Neural cell (in vitro differentiated cells): ENCODE data around the gene BAG5. TPM values are rescaled to one million over a fixed set of nuclear protein-coding genes. Genes with fewer than 3 reads are reported as not detected.

ENCODE experiments used
- H2AFZ ChIP-seq: fragments of 200-600, 300-800 bp; sonication (generic), shearing (Covaris generic); 2 replicates; pipeline ENCODE4 v1.6.0; 2014; ENCODE audit warnings: low read depth, mild to moderate bottlenecking, antibody characterized with exemption, low read length, moderate library complexity
- H3F3A ChIP-seq: fragments of 200-600 bp; shearing (Covaris generic); 2 replicates; pipeline ENCODE4 v1.6.1; 2016; ENCODE audit warnings: mild to moderate bottlenecking, moderate library complexity, mixed read lengths, antibody characterized with exemption, low read length; ENCODE audit not compliant: insufficient read depth, poor library complexity, severe bottlenecking
- H3K27ac ChIP-seq: fragments of 200-600, 300-800 bp; sonication (generic), shearing (Covaris generic); 2 replicates; pipeline ENCODE4 v1.5.1; 2014; ENCODE audit warnings: mild to moderate bottlenecking, low read length, moderate library complexity
- H3K27me3 ChIP-seq: fragments of 300-800, 200-600 bp; sonication (generic), shearing (Covaris generic); 2 replicates; pipeline ENCODE4 v1.6.0; 2014; ENCODE audit warnings: mild to moderate bottlenecking, low read depth, low read length, moderate library complexity; ENCODE audit not compliant: insufficient read depth
- H3K36me3 ChIP-seq: fragments of 300-800, 200-600 bp; sonication (generic), shearing (Covaris generic); 2 replicates; pipeline ENCODE4 v1.5.1; 2014; ENCODE audit warnings: mild to moderate bottlenecking, antibody characterized with exemption, low read length, moderate library complexity; ENCODE audit not compliant: insufficient read depth
- H3K4me2 ChIP-seq: fragments of 300-800, 200-600 bp; sonication (generic), shearing (Covaris generic); 2 replicates; pipeline ENCODE4 v1.6.0; 2014; ENCODE audit warnings: mild to moderate bottlenecking, low read length
- H3K4me3 ChIP-seq: fragments of 300-800, 200-600 bp; sonication (generic), shearing (Covaris generic); 2 replicates; pipeline ENCODE4 v1.5.1; 2014; ENCODE audit warnings: mild to moderate bottlenecking, low read length, moderate library complexity
- H3K79me2 ChIP-seq: fragments of 200-600 bp; shearing (Covaris generic); replicated peaks from 2 replicates; pipeline ENCODE4 v1.6.0; 2014; ENCODE audit warnings: mild to moderate bottlenecking, low read length, moderate library complexity; ENCODE audit not compliant: insufficient read depth
- H3K9ac ChIP-seq: fragments of 300-800, 200-600 bp; sonication (generic), shearing (Covaris generic); 2 replicates; pipeline ENCODE4 v1.6.1; 2016; ENCODE audit warnings: mild to moderate bottlenecking, low read length, mixed read lengths
- H3K9me2 ChIP-seq: fragments of 200-600 bp; shearing (Covaris generic); 2 replicates; pipeline ENCODE4 v1.6.1; 2016; ENCODE audit warnings: mild to moderate bottlenecking, low read length, mixed read lengths; ENCODE audit not compliant: insufficient read depth
- H3K9me3 ChIP-seq: fragments of 200-600, 300-800 bp; sonication (generic), shearing (Covaris generic); 2 replicates; pipeline ENCODE4 v1.6.1; 2016; ENCODE audit warnings: mild to moderate bottlenecking, mixed run types, low read length, moderate library complexity, mixed read lengths
- H4K20me1 ChIP-seq: fragments of 200-600 bp; shearing (Covaris generic); 2 replicates; pipeline ENCODE4 v1.6.1; 2016; ENCODE audit warnings: mild to moderate bottlenecking, mixed run types; ENCODE audit not compliant: insufficient read depth
- EP300 ChIP-seq: fragments of 450-650 bp; conservative IDR thresholded peaks from 2 replicates; pipeline ENCODE4 v1.6.1; 2014; ENCODE audit warnings: antibody characterized with exemption, mild to moderate bottlenecking, moderate library complexity; ENCODE audit not compliant: poor library complexity, severe bottlenecking
- EZH2 ChIP-seq: fragments of 200-600, 300-800 bp; shearing (Covaris generic), sonication (generic); IDR thresholded peaks from 2 replicates; pipeline ENCODE4 v1.6.1; 2014; ENCODE audit warnings: antibody characterized with exemption, low read length, borderline replicate concordance, mild to moderate bottlenecking; ENCODE audit not compliant: insufficient read depth, poor library complexity, severe bottlenecking
- MXI1 ChIP-seq: fragments of 450-650 bp; conservative IDR thresholded peaks from 2 replicates; pipeline ENCODE4 v1.6.1; 2014; ENCODE audit warnings: antibody characterized with exemption, mild to moderate bottlenecking; ENCODE audit not compliant: poor library complexity, severe bottlenecking
- POLR2AphosphoS5 ChIP-seq: IDR thresholded peaks from 2 replicates; pipeline ENCODE4 v1.6.1; 2012
- RAD21 ChIP-seq: fragments of 450-650 bp; conservative IDR thresholded peaks from 2 replicates; pipeline ENCODE4 v1.6.1; 2014; ENCODE audit warnings: antibody characterized with exemption, mild to moderate bottlenecking, moderate library complexity
- SMC3 ChIP-seq: fragments of 450-650 bp; conservative IDR thresholded peaks from 2 replicates; pipeline ENCODE4 v1.6.1; 2014; ENCODE audit warnings: antibody characterized with exemption, mild to moderate bottlenecking, moderate library complexity; ENCODE audit not compliant: poor library complexity
- TAF1 ChIP-seq: IDR thresholded peaks from 2 replicates; pipeline ENCODE4 v1.6.1; 2012; ENCODE audit warnings: low read depth
- polyA plus RNA-seq: library from polyadenylated mRNA; depleted of rRNA; stranded (reverse); fragments of >200 nt; gene quantifications from 2 replicates; pipeline ENCODE4 v1.2.3, GENCODE V29; 2014
- TF ChIP-seq, protein P1 (sequence below): IDR thresholded peaks from 2 replicates; pipeline ENCODE4 v1.6.1; 2012; ENCODE audit warnings: borderline replicate concordance
- TF ChIP-seq, protein P2 (sequence below): fragments of 450-650 bp; IDR thresholded peaks from 2 replicates; pipeline ENCODE4 v1.5.1; 2014; ENCODE audit warnings: antibody characterized with exemption, mild to moderate bottlenecking, moderate library complexity; ENCODE audit not compliant: poor library complexity, severe bottlenecking

Gene BAG5
- polyA plus RNA-seq, 1 donor from 2014 or later = 25.5 TPM

- Histone ChIP-seq H3K9me2 (no peaks in the 10 kb centered on the region), H3K9ac (no peak overlapping the region), H3K9me3 (no peaks in the 10 kb centered on the region), H3K27ac (no peak overlapping the region), H3K4me2 (no peak overlapping the region), H2AFZ (no peak overlapping the region), H3K4me3 (no peak overlapping the region), H3K79me2 (no peaks in the 10 kb centered on the region), H3K27me3 (no peaks in the 10 kb centered on the region), H4K20me1 (no peaks in the 10 kb centered on the region), H3F3A (no peaks in the 10 kb centered on the region), H3K36me3 (no peaks in the 10 kb centered on the region)
- TF ChIP-seq, protein P1, sequence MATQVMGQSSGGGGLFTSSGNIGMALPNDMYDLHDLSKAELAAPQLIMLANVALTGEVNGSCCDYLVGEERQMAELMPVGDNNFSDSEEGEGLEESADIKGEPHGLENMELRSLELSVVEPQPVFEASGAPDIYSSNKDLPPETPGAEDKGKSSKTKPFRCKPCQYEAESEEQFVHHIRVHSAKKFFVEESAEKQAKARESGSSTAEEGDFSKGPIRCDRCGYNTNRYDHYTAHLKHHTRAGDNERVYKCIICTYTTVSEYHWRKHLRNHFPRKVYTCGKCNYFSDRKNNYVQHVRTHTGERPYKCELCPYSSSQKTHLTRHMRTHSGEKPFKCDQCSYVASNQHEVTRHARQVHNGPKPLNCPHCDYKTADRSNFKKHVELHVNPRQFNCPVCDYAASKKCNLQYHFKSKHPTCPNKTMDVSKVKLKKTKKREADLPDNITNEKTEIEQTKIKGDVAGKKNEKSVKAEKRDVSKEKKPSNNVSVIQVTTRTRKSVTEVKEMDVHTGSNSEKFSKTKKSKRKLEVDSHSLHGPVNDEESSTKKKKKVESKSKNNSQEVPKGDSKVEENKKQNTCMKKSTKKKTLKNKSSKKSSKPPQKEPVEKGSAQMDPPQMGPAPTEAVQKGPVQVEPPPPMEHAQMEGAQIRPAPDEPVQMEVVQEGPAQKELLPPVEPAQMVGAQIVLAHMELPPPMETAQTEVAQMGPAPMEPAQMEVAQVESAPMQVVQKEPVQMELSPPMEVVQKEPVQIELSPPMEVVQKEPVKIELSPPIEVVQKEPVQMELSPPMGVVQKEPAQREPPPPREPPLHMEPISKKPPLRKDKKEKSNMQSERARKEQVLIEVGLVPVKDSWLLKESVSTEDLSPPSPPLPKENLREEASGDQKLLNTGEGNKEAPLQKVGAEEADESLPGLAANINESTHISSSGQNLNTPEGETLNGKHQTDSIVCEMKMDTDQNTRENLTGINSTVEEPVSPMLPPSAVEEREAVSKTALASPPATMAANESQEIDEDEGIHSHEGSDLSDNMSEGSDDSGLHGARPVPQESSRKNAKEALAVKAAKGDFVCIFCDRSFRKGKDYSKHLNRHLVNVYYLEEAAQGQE = no peak
- no peak for TF ChIP-seq TAF1
- no peak for TF ChIP-seq EP300
- no peak for TF ChIP-seq EZH2
- no peak for TF ChIP-seq POLR2AphosphoS5
- no peak for TF ChIP-seq SMC3
- TF ChIP-seq, protein P2, sequence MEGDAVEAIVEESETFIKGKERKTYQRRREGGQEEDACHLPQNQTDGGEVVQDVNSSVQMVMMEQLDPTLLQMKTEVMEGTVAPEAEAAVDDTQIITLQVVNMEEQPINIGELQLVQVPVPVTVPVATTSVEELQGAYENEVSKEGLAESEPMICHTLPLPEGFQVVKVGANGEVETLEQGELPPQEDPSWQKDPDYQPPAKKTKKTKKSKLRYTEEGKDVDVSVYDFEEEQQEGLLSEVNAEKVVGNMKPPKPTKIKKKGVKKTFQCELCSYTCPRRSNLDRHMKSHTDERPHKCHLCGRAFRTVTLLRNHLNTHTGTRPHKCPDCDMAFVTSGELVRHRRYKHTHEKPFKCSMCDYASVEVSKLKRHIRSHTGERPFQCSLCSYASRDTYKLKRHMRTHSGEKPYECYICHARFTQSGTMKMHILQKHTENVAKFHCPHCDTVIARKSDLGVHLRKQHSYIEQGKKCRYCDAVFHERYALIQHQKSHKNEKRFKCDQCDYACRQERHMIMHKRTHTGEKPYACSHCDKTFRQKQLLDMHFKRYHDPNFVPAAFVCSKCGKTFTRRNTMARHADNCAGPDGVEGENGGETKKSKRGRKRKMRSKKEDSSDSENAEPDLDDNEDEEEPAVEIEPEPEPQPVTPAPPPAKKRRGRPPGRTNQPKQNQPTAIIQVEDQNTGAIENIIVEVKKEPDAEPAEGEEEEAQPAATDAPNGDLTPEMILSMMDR = no peak
- TF ChIP-seq RAD21 = no peak
- no peak for TF ChIP-seq MXI1
Observed at GRCh38 chr14:103540821-103541708, 21.4 kb downstream of the BAG5 start.

GRCh38 chr14:103539056-103539825 is 23.2 kb downstream of the BAG5 start:
- no peak overlapping the region for H3K4me2 ChIP-seq
- H3K9ac ChIP-seq = no peak overlapping the region
- no peaks in the 10 kb centered on the region for H3K27me3 ChIP-seq
- no peaks in the 10 kb centered on the region for H3F3A ChIP-seq
- no peaks in the 10 kb centered on the region for H3K36me3 ChIP-seq
- TF ChIP-seq POLR2AphosphoS5 = no peak
- TF ChIP-seq SMC3 = no peak
- TF ChIP-seq, protein P1 = no peak
- TF ChIP-seq, protein P2 = no peak
- no peak for TF ChIP-seq TAF1
- TF ChIP-seq EZH2 = no peak
- TF ChIP-seq EP300 = no peak
- no peak for TF ChIP-seq MXI1
- no peak for TF ChIP-seq RAD21
- no peaks in the 10 kb centered on the region for H3K79me2 ChIP-seq
- H2AFZ ChIP-seq = no peak overlapping the region
- no peak overlapping the region for H3K4me3 ChIP-seq
- H3K9me3 ChIP-seq = no peaks in the 10 kb centered on the region
- H3K9me2 ChIP-seq = no peaks in the 10 kb centered on the region
- H3K27ac ChIP-seq = no peak overlapping the region
- no peaks in the 10 kb centered on the region for H4K20me1 ChIP-seq
